ENCODE data around the gene TELO2.

GRCh38 chr16:1488619-1489018, 4.5 kb upstream of the TELO2 start, which contains the start of gene PTX4:
- no peak for TF ChIP-seq CTCF (IDR thresholded peaks at IDR 0.05)
- TF ChIP-seq POLR2AphosphoS5 (IDR thresholded peaks at IDR 0.05) = no peak
